Liver (tissue), 3 donors: ENCODE measurements around the gene CACTIN.

Experiments used
- EGR1 ChIP-seq, 2 donors: IDR thresholded peaks; 2 replicates each; pipeline ENCODE4 v1.6.1; 2016 to 2018; ENCODE audit warnings: antibody characterized with exemption in 2 of 2, low read depth in 2 of 2
- TAF1 ChIP-seq: conservative IDR thresholded peaks from 2 replicates; pipeline ENCODE4 v1.6.1; 2016; ENCODE audit warnings: antibody characterized with exemption, mild to moderate bottlenecking
- TF ChIP-seq, protein P1 (sequence below): fragments of 150-350 bp; IDR thresholded peaks from 2 replicates; pipeline ENCODE4 v1.5.1; 2017; ENCODE audit warnings: improper control_type of control experiment, low read depth, low read length; ENCODE audit not compliant: missing input control
- donor health status: healthy.
- donor health status: healthy.

DNA sequence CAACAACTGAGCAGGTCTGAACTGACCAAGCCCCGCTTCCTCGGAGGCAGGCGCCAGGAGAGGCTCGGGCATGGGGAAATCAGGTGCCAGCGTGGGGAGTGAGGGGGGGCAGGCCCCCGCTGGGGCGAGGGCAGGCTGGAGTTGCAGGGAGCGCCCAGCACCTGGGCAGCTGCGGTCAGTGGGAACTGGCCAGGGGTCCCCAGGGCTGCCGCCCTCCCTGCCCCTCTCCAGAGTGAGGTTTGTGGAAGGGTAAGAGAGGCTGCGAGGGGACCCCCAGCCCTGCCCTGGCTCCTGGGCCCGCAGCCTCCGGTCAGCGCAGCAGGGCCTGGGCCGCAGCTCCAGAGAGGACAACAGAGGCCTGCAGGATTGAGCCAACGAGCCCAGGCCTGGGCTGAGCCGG is 41.2 kb upstream of the CACTIN start:
- TF ChIP-seq, protein P1, sequence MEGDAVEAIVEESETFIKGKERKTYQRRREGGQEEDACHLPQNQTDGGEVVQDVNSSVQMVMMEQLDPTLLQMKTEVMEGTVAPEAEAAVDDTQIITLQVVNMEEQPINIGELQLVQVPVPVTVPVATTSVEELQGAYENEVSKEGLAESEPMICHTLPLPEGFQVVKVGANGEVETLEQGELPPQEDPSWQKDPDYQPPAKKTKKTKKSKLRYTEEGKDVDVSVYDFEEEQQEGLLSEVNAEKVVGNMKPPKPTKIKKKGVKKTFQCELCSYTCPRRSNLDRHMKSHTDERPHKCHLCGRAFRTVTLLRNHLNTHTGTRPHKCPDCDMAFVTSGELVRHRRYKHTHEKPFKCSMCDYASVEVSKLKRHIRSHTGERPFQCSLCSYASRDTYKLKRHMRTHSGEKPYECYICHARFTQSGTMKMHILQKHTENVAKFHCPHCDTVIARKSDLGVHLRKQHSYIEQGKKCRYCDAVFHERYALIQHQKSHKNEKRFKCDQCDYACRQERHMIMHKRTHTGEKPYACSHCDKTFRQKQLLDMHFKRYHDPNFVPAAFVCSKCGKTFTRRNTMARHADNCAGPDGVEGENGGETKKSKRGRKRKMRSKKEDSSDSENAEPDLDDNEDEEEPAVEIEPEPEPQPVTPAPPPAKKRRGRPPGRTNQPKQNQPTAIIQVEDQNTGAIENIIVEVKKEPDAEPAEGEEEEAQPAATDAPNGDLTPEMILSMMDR, result no peak
- TF ChIP-seq EGR1 (IDR thresholded peaks at IDR 0.05; ENCODE audit: low read depth in 2 of 2), result no peak
- TF ChIP-seq TAF1, result no peak
